ENCODE results near the gene ASXL3. TPM values are rescaled to one million over a fixed set of nuclear protein-coding genes. Genes with fewer than 3 reads are reported as not detected.

ASXL3 gene
- total RNA-seq, 1 experiment from 2014 or later, result not detected

- intact Hi-C loops (cut with micrococcal nuclease), result no loop called here
- H3K4me2 ChIP-seq (ENCODE audit: low read length), result no peak overlapping the region
- no peak overlapping the region for H2AFZ ChIP-seq (ENCODE audit: low read depth, low read length, poor library complexity, severe bottlenecking)
- H3K9me2 ChIP-seq (ENCODE audit: insufficient read depth), result no peaks in the 10 kb centered on the region
- no peak for TF ChIP-seq EGR1 (IDR thresholded peaks at IDR 0.05; ENCODE audit: low read depth)
- no peak overlapping the region for H3K4me3 ChIP-seq (replicated peaks in 1 of 2; ENCODE audit: low read depth in 1 of 2, low read length in 2 of 2)
- ATAC-seq (no peak), DNase-seq (ENCODE audit: low read depth, low spot score) (no peak)
- no peak overlapping the region for H3K9ac ChIP-seq (ENCODE audit: low read length)
- no peak overlapping the region for H3K27ac ChIP-seq (ENCODE audit: low read depth, low read length)
- CTCF ChIA-PET, result no interaction called here
- H3K4me1 ChIP-seq (ENCODE audit: control insufficient read depth in 1 of 2, insufficient read depth in 2 of 2, low read length in 2 of 2), result no peaks in the 10 kb centered on the region
- BruUV-seq (replicated peaks), result no TSS peak
- H4K20me1 ChIP-seq (ENCODE audit: insufficient read depth), result no peaks in the 10 kb centered on the region
- no peaks in the 10 kb centered on the region for H3K79me2 ChIP-seq (ENCODE audit: insufficient read depth, low read length)
- POLR2A ChIA-PET, result no interaction called here
- RAD21 ChIA-PET (ENCODE audit: low non-redundant PET in 1 of 2, low total read pairs in 2 of 2, uncharacterized antibody in 2 of 2, unreplicated experiment in 2 of 2), result no interaction called here
- no peaks in the 10 kb centered on the region for H3K27me3 ChIP-seq (ENCODE audit: insufficient read depth, low read length)
- no peaks in the 10 kb centered on the region for H3K36me3 ChIP-seq (ENCODE audit: control insufficient read depth in 1 of 2, insufficient read depth in 2 of 2, low read length in 2 of 2)
- peaks cover 15 to 23% of the 10 kb centered on the region in 2 experiments; a peak in 3 of 4 replicates for H3K9me3 ChIP-seq (ENCODE audit: control insufficient read depth in 1 of 2, insufficient read depth in 1 of 2, low read depth in 1 of 2, low read length in 2 of 2)
Measured at GRCh38 chr18:33605250-33605649, 27.2 kb downstream of the ASXL3 start.

DNA sequence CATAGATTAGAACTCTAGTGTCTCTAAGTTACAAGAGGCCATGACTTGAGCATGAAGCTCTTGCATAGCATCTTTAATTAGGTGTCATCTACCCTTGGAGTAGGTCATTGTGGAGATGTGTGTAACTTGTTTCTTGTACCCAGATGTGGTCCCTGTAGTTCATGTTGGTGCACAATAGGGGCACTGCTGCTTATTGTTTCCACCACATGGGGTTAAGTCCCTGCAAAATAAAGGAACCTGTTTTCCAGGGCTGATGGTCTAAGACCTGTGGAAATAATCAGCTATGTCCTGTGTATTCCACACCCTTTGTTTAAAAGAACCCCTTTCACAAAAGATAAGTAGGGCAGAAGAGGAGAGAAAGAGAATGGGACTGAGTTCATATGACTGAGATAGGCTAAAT, 28.6 kb downstream of the ASXL3 start:
- Histone ChIP-seq H3K9me3 (ENCODE audit: control insufficient read depth in 1 of 2, insufficient read depth in 1 of 2, low read depth in 1 of 2, low read length in 2 of 2) (peaks cover 17 to 23% of the 10 kb centered on the region in 2 experiments; a peak in 3 of 4 replicates), H4K20me1 (ENCODE audit: insufficient read depth) (no peaks in the 10 kb centered on the region), H3K9me2 (ENCODE audit: insufficient read depth) (no peaks in the 10 kb centered on the region), H3K27me3 (ENCODE audit: insufficient read depth, low read length) (no peaks in the 10 kb centered on the region), H3K27ac (ENCODE audit: low read depth, low read length) (no peak overlapping the region), H3K79me2 (ENCODE audit: insufficient read depth, low read length) (no peaks in the 10 kb centered on the region), H3K4me3 (replicated peaks in 1 of 2; ENCODE audit: low read depth in 1 of 2, low read length in 2 of 2) (no peak overlapping the region), H3K9ac (ENCODE audit: low read length) (no peak overlapping the region), H2AFZ (ENCODE audit: low read depth, low read length, poor library complexity, severe bottlenecking) (no peak overlapping the region), H3K36me3 (ENCODE audit: control insufficient read depth in 1 of 2, insufficient read depth in 2 of 2, low read length in 2 of 2) (no peaks in the 10 kb centered on the region), H3K4me2 (ENCODE audit: low read length) (no peak overlapping the region), H3K4me1 (ENCODE audit: control insufficient read depth in 1 of 2, insufficient read depth in 2 of 2, low read length in 2 of 2) (no peaks in the 10 kb centered on the region)
- no peak for DNase-seq (ENCODE audit: low read depth, low spot score)
- CTCF ChIA-PET, result no interaction called here
- TF ChIP-seq RAD21 (IDR thresholded peaks at IDR 0.05; ENCODE audit: low read depth), result no peak
- TF ChIP-seq EZH2 (IDR thresholded peaks at IDR 0.05), result no peak
- no peak for TF ChIP-seq EGR1 (IDR thresholded peaks at IDR 0.05; ENCODE audit: low read depth)
- TF ChIP-seq POLR2A (IDR thresholded peaks at IDR 0.05; ENCODE audit: borderline replicate concordance, extremely low read depth, insufficient read depth, insufficient read length), result no peak
- TF ChIP-seq MAX (IDR thresholded peaks at IDR 0.05), result no peak
- TF ChIP-seq TCF7L2 (IDR thresholded peaks at IDR 0.05; ENCODE audit: borderline replicate concordance, extremely low read depth, insufficient read depth, insufficient read length), result no peak
- no peak for TF ChIP-seq FOSL1 (IDR thresholded peaks at IDR 0.05; ENCODE audit: low read depth)
- no peak for TF ChIP-seq ZNF274 (IDR thresholded peaks at IDR 0.05; ENCODE audit: low read depth, low read length)
- TF ChIP-seq REST (IDR thresholded peaks at IDR 0.05; ENCODE audit: low read depth), result no peak
- TF ChIP-seq POLR2AphosphoS5 (IDR thresholded peaks at IDR 0.05; ENCODE audit: low read depth, low read length), result no peak
- no peak for TF ChIP-seq CBX3 (IDR thresholded peaks at IDR 0.05; ENCODE audit: low read depth)
- no peak for TF ChIP-seq ELF1 (IDR thresholded peaks at IDR 0.05; ENCODE audit: borderline replicate concordance, low read depth)
- TF ChIP-seq ATF3 (IDR thresholded peaks at IDR 0.05), result no peak
- TF ChIP-seq CEBPB (IDR thresholded peaks at IDR 0.05; ENCODE audit: low read depth), result no peak
- no peak for TF ChIP-seq ZFX (IDR thresholded peaks at IDR 0.05)
- no peak for TF ChIP-seq SP1 (IDR thresholded peaks at IDR 0.05; ENCODE audit: low read depth)
- TF ChIP-seq SIN3A (IDR thresholded peaks at IDR 0.05; ENCODE audit: low read depth), result no peak
- TF ChIP-seq JUND (IDR thresholded peaks at IDR 0.05), result no peak
- RAD21 ChIA-PET (ENCODE audit: low non-redundant PET in 1 of 2, low total read pairs in 2 of 2, uncharacterized antibody in 2 of 2, unreplicated experiment in 2 of 2), result no interaction called here
- POLR2A ChIA-PET, result no interaction called here
- no peak for ATAC-seq
- no TSS peak for BruUV-seq (replicated peaks)
- intact Hi-C loops (cut with micrococcal nuclease), result no loop called here

Data from HCT116 (cell line).